Glutamatergic neuron (in vitro differentiated cells): ENCODE results near the gene SLIT3. TPM values are rescaled to one million over a fixed set of nuclear protein-coding genes. Genes with fewer than 3 reads are reported as not detected.

ENCODE experiments used
- DNase-seq: peaks from one replicate; pipeline ENCODE4 v3.0.0; 2022
- H3K27ac Mint-ChIP-seq: one replicate; pipeline ENCODE4 v1.8.0; 2020; ENCODE audit warnings: mild to moderate bottlenecking, mixed read lengths, inconsistent platforms; ENCODE audit not compliant: unreplicated experiment
- H3K27me3 Mint-ChIP-seq: one replicate; pipeline ENCODE4 v1.8.0; 2020; ENCODE audit warnings: mild to moderate bottlenecking, moderate library complexity, mixed read lengths, inconsistent platforms; ENCODE audit not compliant: unreplicated experiment
- H3K36me3 Mint-ChIP-seq: one replicate; pipeline ENCODE4 v1.8.0; 2020; ENCODE audit warnings: mild to moderate bottlenecking, mixed read lengths, inconsistent platforms; ENCODE audit not compliant: unreplicated experiment
- H3K4me1 Mint-ChIP-seq: one replicate; pipeline ENCODE4 v1.8.0; 2020; ENCODE audit warnings: mild to moderate bottlenecking, low read depth, mixed read lengths, inconsistent platforms; ENCODE audit not compliant: unreplicated experiment
- H3K4me3 Mint-ChIP-seq: one replicate; pipeline ENCODE4 v1.8.0; 2020; ENCODE audit warnings: mild to moderate bottlenecking, mixed read lengths, inconsistent platforms; ENCODE audit not compliant: unreplicated experiment
- H3K9me3 Mint-ChIP-seq: one replicate; pipeline ENCODE4 v1.8.0; 2020; ENCODE audit warnings: mild to moderate bottlenecking, moderate library complexity, mixed read lengths, inconsistent platforms; ENCODE audit not compliant: unreplicated experiment
- CTCF ChIP-seq: fragments of 200-600 bp; sonication (generic); IDR thresholded peaks from one replicate; pipeline ENCODE4 v1.5.0; 2021; ENCODE audit not compliant: partially characterized antibody, unreplicated experiment
- long read RNA-seq: library from polyadenylated mRNA; unstranded; transcript quantifications from one replicate; pipeline ENCODE4 v2.0.0, GENCODE V29; 2020; ENCODE audit not compliant: unreplicated experiment
- total RNA-seq: library from RNA; stranded (reverse); fragmentation: NEBNext Ultra II Directional; extraction: Animal tissue kit (Norgen Biotek cat#: 25700); gene quantifications from one replicate; pipeline ENCODE4 v1.2.1, GENCODE V29; 2021; ENCODE audit not compliant: unreplicated experiment

The SLIT3 gene
- 11.5 TPM for total RNA-seq
- long read RNA-seq: 0 reads

DNA sequence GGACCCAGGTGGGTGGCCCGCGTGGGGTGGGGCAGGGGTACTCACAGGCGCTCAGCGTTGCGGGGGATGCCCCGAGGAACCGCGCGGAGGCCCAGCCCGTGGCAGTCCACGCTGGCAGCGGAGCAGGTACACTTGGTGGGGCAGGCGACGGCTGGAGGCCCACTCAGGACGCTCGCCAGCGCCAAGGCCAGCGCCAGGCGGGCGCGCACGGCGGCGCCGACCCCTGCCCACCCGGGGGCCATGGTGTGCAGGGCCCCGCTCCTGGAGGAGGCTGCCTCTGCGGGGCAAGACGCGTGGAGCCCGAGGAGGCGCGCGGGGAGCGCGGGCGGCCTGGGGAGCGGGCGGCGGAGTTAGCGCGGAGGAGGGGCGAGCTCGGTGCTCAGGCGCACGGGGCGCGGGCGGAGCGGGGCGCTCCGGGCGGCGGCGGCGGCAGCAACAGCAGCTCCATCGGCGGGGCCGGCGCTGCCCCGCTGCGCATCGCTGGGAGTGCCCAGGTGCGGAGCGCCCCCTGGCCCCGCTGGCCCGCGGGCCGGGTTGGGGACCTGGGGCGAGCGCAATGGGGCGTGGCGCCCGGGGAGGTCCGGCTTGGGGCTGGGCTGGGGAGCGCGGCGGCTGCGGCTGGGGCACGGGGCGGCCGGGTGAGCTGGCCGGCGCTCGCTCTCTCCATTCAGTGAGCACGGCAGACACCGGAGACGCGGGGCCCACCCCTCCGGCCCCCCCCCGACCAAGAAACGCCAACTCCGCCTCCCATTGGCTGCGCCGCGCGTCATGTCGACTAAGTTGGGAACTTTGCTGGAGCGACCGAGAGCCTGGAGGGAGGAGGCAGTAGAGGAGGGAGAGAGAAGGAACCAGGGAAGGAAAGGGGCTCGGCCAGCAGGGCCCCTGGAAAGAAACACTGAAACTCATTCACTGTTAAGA, at the start of gene SLIT3:
SLIT3 (minus strand) TSS at position 672 of the 918 bp plus-strand sequence; CDS start at position 242, 430 bp downstream.
- Mint-ChIP-seq H3K27me3 (peaks cover 16% of the 10 kb centered on the region), H3K9me3 (peaks cover 6% of the 10 kb centered on the region), H3K4me1 (peaks cover 8% of the 10 kb centered on the region), H3K27ac (no peak within 1 kb of the TSS), H3K4me3 (peak within 1 kb of the TSS; percentile 82), H3K36me3 (no peaks in the 10 kb centered on the region)
- DNase-seq: peak; percentile 54
- no peak for TF ChIP-seq CTCF

- Mint-ChIP-seq H3K9me3 (no peaks in the 10 kb centered on the region), H3K36me3 (no peaks in the 10 kb centered on the region), H3K4me3 (no peak overlapping the region), H3K27me3 (peaks cover 1% of the 10 kb centered on the region), H3K27ac (no peak overlapping the region), H3K4me1 (no peaks in the 10 kb centered on the region)
- no peak for TF ChIP-seq CTCF
- DNase-seq: no peak
Observed at GRCh38 chr5:169350016-169350415, 49.1 kb upstream of the SLIT3 start.

GRCh38 chr5:169347786-169348185, 46.8 kb upstream of the SLIT3 start:
- no peak overlapping the region for H3K4me3 Mint-ChIP-seq
- DNase-seq: no peak
- TF ChIP-seq CTCF: no peak
- H3K9me3 Mint-ChIP-seq: no peaks in the 10 kb centered on the region
- no peak overlapping the region for H3K27ac Mint-ChIP-seq
- no peaks in the 10 kb centered on the region for H3K27me3 Mint-ChIP-seq
- no peaks in the 10 kb centered on the region for H3K36me3 Mint-ChIP-seq
- H3K4me1 Mint-ChIP-seq: no peaks in the 10 kb centered on the region

- no peak for DNase-seq
- Mint-ChIP-seq H3K9me3 (no peaks in the 10 kb centered on the region), H3K27ac (no peak overlapping the region), H3K36me3 (no peaks in the 10 kb centered on the region), H3K27me3 (no peaks in the 10 kb centered on the region), H3K4me1 (no peaks in the 10 kb centered on the region), H3K4me3 (no peak overlapping the region)
- TF ChIP-seq CTCF: no peak
Observed at GRCh38 chr5:169344629-169345028, 43.7 kb upstream of the SLIT3 start.

DNA sequence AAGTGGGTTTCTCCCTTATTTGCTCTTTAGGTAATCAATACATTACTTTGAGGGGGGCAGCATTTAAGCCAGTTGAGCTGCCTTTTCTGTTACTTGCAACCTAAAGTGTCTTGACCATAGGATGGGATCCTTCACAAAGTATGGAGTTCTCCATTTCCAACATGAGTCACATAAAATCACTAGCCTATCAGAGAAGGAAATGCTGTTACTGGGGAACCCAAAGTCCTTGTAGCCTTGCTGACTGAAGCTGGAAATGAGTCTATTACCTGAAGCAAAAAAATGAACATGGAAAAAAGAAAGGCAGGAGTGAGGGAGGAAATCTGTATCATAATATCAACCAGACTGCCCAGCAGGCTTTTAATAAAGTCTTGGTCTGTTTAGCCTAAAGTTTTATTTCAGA, 42.8 kb upstream of the SLIT3 start:
- Mint-ChIP-seq H3K4me3 (no peak overlapping the region), H3K27ac (no peak overlapping the region), H3K36me3 (no peaks in the 10 kb centered on the region), H3K9me3 (no peaks in the 10 kb centered on the region), H3K27me3 (no peaks in the 10 kb centered on the region), H3K4me1 (no peaks in the 10 kb centered on the region)
- TF ChIP-seq CTCF: no peak
- no peak for DNase-seq
